Stimulated activated CD8-positive, alpha-beta memory T cell treated with anti-CD3 and anti-CD28 coated beads, Interleukin-2, amount 100 ng/mL, for 48 hours (primary cell): ENCODE results near the gene XRCC3.

Experiments
- DNase-seq, 2 donors: peaks; one replicate each; pipeline ENCODE4 v3.0.0-alpha.2; 2020; ENCODE audit warnings: low read depth in 2 of 2

XRCC3 gene

GRCh38 chr14:103738701-103739451, 23.6 kb upstream of the XRCC3 start:
- DNase-seq = no peak

GRCh38 chr14:103738166-103738565, 22.9 kb upstream of the XRCC3 start:
- DNase-seq = no peak

GRCh38 chr14:103737432-103738045, 22.3 kb upstream of the XRCC3 start:
- no peak for DNase-seq

- DNase-seq = no peak
These were observed 21.5 kb upstream of the XRCC3 start for GRCh38 chr14:103736546-103737431.

GRCh38 chr14:103735815-103736545, 20.7 kb upstream of the XRCC3 start:
- DNase-seq = no peak

- DNase-seq = no peak
These were observed 20.2 kb upstream of the XRCC3 start for GRCh38 chr14:103735439-103735814.

GRCh38 chr14:103735022-103735421, 19.8 kb upstream of the XRCC3 start:
- no peak for DNase-seq

GRCh38 chr14:103734081-103734888, 19.0 kb upstream of the XRCC3 start:
- no peak for DNase-seq

- DNase-seq = no peak
These were observed 18.4 kb upstream of the XRCC3 start for GRCh38 chr14:103733651-103734050.

- no peak for DNase-seq
These were observed 17.8 kb upstream of the XRCC3 start for GRCh38 chr14:103732868-103733620.

- no peak for DNase-seq
These were observed 16.9 kb upstream of the XRCC3 start for GRCh38 chr14:103731916-103732867.

GRCh38 chr14:103731481-103731880, 16.2 kb upstream of the XRCC3 start:
- DNase-seq = no peak

GRCh38 chr14:103730490-103731035, 15.3 kb upstream of the XRCC3 start:
- no peak for DNase-seq

GRCh38 chr14:103729496-103730448, 14.5 kb upstream of the XRCC3 start:
- DNase-seq = no peak

- no peak for DNase-seq
These were observed 13.5 kb upstream of the XRCC3 start for GRCh38 chr14:103728721-103729120.

GRCh38 chr14:103728141-103728540, 12.9 kb upstream of the XRCC3 start:
- no peak for DNase-seq

GRCh38 chr14:103727313-103727980, 12.2 kb upstream of the XRCC3 start:
- no peak for DNase-seq
